Measurements from ENCODE around the gene KIF1A. TPM values are rescaled to one million over a fixed set of nuclear protein-coding genes. Genes with fewer than 3 reads are reported as not detected.
A peak's percentile ranks its signal among the peaks of the same experiment; 100 is the strongest.

KIF1A gene
- total and polyA plus RNA-seq, 2 of the 13 experiments (the other 11 are each of a cell fraction or from before 2014, with no cell fraction given), result 0.01 TPM; not detected in 1

DNA sequence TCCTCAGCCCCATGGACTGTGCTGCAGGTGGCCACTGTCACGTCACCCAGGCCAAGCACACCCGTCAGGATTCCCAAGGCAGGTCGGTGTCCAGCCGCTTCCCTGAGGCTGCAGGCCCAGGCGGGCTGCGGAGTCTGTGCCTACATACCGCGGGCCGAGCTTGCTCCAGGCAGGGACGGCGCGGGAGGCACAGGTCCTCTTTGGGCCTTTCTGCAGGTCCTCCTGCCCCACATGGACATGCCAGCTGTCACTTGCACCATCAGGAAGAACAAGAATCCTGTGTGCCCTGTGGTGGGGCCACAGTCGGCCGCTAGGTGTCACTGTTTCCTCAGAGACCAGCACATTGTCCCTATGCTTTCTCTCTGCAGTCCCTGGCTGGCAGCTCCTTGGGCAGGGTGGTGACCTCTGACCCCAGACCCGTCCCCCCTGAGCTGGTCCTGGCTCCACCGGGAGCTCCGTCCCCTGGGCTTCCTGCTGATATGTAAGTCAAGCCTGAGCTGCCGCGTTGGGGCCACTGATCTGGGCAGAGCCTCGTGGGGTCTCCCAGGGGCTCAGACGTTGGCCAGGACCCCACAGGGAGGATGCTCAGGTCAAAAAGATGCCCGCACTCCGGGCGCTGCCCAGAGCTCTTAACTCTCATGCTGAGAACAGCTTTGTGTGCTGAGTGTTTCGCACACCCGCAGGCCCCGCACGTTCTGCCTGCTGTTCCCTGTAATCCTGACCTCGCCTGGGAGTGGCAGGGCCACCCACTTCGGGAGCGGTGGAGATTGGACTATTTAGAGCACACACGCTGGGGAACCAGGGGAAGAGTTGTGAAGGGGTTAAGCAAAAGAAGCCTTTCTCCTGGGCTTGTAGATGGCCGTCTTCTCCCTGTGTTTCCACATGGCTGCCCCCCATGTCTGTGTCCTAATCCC is 31.3 kb upstream of the KIF1A start (continued):
- TF ChIP-seq YEATS2 (CRISPR knock-in tag; IDR thresholded peaks at IDR 0.05; ENCODE audit: borderline replicate concordance) (no peak), SPEN (CRISPR knock-in tag; IDR thresholded peaks at IDR 0.05; ENCODE audit: low read depth) (no peak), ZNF430 (CRISPR knock-in tag; IDR thresholded peaks at IDR 0.05) (0 out of 2 replicates have a peak, but pooled peaks have one; percentile 24), ZNF10 (CRISPR knock-in tag; IDR thresholded peaks at IDR 0.05; ENCODE audit: borderline replicate concordance, low read depth) (no peak), ATM (IDR thresholded peaks at IDR 0.05; ENCODE audit: borderline replicate concordance) (no peak), ZNF564 (CRISPR knock-in tag; IDR thresholded peaks at IDR 0.05) (no peak), MTF2 (CRISPR knock-in tag; IDR thresholded peaks at IDR 0.05; ENCODE audit: borderline replicate concordance) (peak; percentile 57; the same call in 1 of the 2 replicates), ZNF841 (CRISPR knock-in tag; IDR thresholded peaks at IDR 0.05; ENCODE audit: borderline replicate concordance) (no peak), RXRB (CRISPR knock-in tag; IDR thresholded peaks at IDR 0.05; ENCODE audit: borderline replicate concordance) (peak; percentile 63; the same call in 1 of the 2 replicates), MZF1 (CRISPR knock-in tag; IDR thresholded peaks at IDR 0.05; ENCODE audit: borderline replicate concordance) (no peak), FOXJ3 (CRISPR knock-in tag; IDR thresholded peaks at IDR 0.05; ENCODE audit: borderline replicate concordance) (no peak), JDP2 (CRISPR knock-in tag; IDR thresholded peaks at IDR 0.05; ENCODE audit: borderline replicate concordance) (no peak), ZNF501 (CRISPR knock-in tag; IDR thresholded peaks at IDR 0.05) (peak; percentile 77), ZNF782 (CRISPR knock-in tag; IDR thresholded peaks at IDR 0.05; ENCODE audit: borderline replicate concordance) (no peak), ZFAT (CRISPR knock-in tag; conservative IDR thresholded peaks at IDR 0.05) (no peak), RCOR2 (CRISPR knock-in tag; IDR thresholded peaks at IDR 0.05) (no peak), PHF20 (CRISPR knock-in tag; IDR thresholded peaks at IDR 0.05) (no peak), HNRNPK (IDR thresholded peaks at IDR 0.05; ENCODE audit: low read depth, low read length, poor library complexity, severe bottlenecking) (no peak), IRF2 (CRISPR knock-in tag; IDR thresholded peaks at IDR 0.05) (peak; percentile 60; the same call in 1 of the 2 replicates)
- TF ChIP-seq, protein P1, sequence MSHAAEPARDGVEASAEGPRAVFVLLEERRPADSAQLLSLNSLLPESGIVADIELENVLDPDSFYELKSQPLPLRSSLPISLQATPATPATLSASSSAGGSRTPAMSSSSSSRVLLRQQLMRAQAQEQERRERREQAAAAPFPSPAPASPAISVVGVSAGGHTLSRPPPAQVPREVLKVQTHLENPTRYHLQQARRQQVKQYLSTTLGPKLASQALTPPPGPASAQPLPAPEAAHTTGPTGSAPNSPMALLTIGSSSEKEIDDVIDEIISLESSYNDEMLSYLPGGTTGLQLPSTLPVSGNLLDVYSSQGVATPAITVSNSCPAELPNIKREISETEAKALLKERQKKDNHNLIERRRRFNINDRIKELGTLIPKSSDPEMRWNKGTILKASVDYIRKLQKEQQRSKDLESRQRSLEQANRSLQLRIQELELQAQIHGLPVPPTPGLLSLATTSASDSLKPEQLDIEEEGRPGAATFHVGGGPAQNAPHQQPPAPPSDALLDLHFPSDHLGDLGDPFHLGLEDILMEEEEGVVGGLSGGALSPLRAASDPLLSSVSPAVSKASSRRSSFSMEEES (CRISPR knock-in tag; IDR thresholded peaks at IDR 0.05), result no peak
- TF ChIP-seq, protein P2, sequence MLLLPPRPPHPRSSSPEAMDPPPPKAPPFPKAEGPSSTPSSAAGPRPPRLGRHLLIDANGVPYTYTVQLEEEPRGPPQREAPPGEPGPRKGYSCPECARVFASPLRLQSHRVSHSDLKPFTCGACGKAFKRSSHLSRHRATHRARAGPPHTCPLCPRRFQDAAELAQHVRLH (CRISPR knock-in tag; IDR thresholded peaks at IDR 0.05; ENCODE audit: borderline replicate concordance, low read depth), result 0 out of 2 replicates have a peak, but pooled peaks have one; percentile 59
- TF ChIP-seq, protein P3, sequence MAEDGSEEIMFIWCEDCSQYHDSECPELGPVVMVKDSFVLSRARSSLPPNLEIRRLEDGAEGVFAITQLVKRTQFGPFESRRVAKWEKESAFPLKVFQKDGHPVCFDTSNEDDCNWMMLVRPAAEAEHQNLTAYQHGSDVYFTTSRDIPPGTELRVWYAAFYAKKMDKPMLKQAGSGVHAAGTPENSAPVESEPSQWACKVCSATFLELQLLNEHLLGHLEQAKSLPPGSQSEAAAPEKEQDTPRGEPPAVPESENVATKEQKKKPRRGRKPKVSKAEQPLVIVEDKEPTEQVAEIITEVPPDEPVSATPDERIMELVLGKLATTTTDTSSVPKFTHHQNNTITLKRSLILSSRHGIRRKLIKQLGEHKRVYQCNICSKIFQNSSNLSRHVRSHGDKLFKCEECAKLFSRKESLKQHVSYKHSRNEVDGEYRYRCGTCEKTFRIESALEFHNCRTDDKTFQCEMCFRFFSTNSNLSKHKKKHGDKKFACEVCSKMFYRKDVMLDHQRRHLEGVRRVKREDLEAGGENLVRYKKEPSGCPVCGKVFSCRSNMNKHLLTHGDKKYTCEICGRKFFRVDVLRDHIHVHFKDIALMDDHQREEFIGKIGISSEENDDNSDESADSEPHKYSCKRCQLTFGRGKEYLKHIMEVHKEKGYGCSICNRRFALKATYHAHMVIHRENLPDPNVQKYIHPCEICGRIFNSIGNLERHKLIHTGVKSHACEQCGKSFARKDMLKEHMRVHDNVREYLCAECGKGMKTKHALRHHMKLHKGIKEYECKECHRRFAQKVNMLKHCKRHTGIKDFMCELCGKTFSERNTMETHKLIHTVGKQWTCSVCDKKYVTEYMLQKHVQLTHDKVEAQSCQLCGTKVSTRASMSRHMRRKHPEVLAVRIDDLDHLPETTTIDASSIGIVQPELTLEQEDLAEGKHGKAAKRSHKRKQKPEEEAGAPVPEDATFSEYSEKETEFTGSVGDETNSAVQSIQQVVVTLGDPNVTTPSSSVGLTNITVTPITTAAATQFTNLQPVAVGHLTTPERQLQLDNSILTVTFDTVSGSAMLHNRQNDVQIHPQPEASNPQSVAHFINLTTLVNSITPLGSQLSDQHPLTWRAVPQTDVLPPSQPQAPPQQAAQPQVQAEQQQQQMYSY (CRISPR knock-in tag; IDR thresholded peaks at IDR 0.05), result no peak
- TF ChIP-seq, protein P4, sequence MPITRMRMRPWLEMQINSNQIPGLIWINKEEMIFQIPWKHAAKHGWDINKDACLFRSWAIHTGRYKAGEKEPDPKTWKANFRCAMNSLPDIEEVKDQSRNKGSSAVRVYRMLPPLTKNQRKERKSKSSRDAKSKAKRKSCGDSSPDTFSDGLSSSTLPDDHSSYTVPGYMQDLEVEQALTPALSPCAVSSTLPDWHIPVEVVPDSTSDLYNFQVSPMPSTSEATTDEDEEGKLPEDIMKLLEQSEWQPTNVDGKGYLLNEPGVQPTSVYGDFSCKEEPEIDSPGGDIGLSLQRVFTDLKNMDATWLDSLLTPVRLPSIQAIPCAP (CRISPR knock-in tag; IDR thresholded peaks at IDR 0.05; ENCODE audit: low read depth), result no peak
